ENCODE measurements around the gene LECT2. TPM values are rescaled to one million over a fixed set of nuclear protein-coding genes. Genes with fewer than 3 reads are reported as not detected.

Gene LECT2
- total and polyA plus RNA-seq, 10 of the 15 experiments (the other 5 are each of a cell fraction or from before 2014, with no cell fraction given), result not detected

DNA sequence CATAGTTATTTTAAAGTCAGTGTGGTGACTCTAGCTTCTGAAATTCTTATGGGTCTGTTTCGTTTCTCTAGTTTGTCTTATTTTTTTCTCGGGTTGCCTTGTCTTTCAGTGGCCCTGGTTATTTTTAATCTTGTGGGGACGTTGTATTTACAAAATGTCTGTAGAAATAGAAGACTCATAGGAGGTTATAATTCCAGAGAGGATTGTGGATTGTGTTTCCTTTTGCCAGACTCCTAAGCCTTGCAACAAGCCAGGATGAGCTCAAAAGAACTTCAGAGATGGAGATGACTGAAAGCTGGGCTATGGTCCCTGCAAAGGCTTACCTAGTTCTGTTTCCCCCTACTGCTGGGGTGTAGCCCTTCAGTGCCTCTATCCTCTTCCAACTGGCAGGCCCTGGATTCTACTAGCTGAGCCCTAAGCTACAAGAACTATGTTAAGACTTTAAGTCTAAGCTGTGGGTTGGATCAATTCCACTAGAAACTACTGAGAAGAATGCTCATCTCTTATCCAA is 32.2 kb upstream of the LECT2 start:
- Histone ChIP-seq H3K27me3 (replicated peaks in 1 of 2; ENCODE audit: control insufficient read depth in 2 of 2, insufficient read depth in 2 of 2, low read length in 1 of 2) (peaks cover 0 to 3% of the 10 kb centered on the region in 2 experiments; a peak in 3 of 4 replicates), H3K27ac (ENCODE audit: control insufficient read depth, insufficient read depth) (no peak overlapping the region), H3K9ac (ENCODE audit: control insufficient read depth, insufficient read depth, low read length) (no peak overlapping the region), H3K9me3 (replicated peaks; ENCODE audit: control insufficient read depth, insufficient read depth, low read length) (no peaks in the 10 kb centered on the region; the same call in 2 of the 3 replicates), H3K4me2 (ENCODE audit: control insufficient read depth, insufficient read depth) (no peak overlapping the region), H3K36me3 (ENCODE audit: control insufficient read depth in 2 of 2, insufficient read depth in 2 of 2, low read length in 1 of 2) (no peaks in the 10 kb centered on the region), H4K20me1 (ENCODE audit: control insufficient read depth, insufficient read depth) (no peaks in the 10 kb centered on the region), H3K79me2 (ENCODE audit: control insufficient read depth, insufficient read depth, low read length) (no peaks in the 10 kb centered on the region), H2AFZ (ENCODE audit: control insufficient read depth, low read depth, low read length) (no peak overlapping the region), H3K4me3 (no peak overlapping the region), H3K4me1 (ENCODE audit: control insufficient read depth, insufficient read depth, low read length) (no peaks in the 10 kb centered on the region)
- intact Hi-C loops (cut with micrococcal nuclease; ENCODE audit: unreplicated experiment), result no loop called here
- POLR2A ChIA-PET, result no interaction called here
- ATAC-seq (no peak), FAIRE-seq (no peak), DNase-seq (ENCODE audit: low read depth, low spot score) (no peak)
- CTCF ChIA-PET, result interaction anchor here (1.0 to 2.2 kb wide), 5 partner anchors 9 to 188 kb away, joined by 3 to 8 read pairs (median 3); no protein-coding TSS in a partner anchor
- in situ Hi-C loops (cut with MboI), result no loop called here
- TF ChIP-seq HDAC6 (IDR thresholded peaks at IDR 0.05; ENCODE audit: unreplicated experiment) (no peak), MYC (IDR thresholded peaks at IDR 0.05; ENCODE audit: insufficient read depth, insufficient read length, insufficient replicate concordance, low read length, severe bottlenecking) (no peak), ZNF24 (IDR thresholded peaks at IDR 0.05) (no peak), RB1 (IDR thresholded peaks at IDR 0.05; ENCODE audit: borderline replicate concordance) (no peak), CBFB (IDR thresholded peaks at IDR 0.05; ENCODE audit: low read depth) (no peak), CBX5 (IDR thresholded peaks at IDR 0.05; ENCODE audit: low read depth) (no peak), EED (IDR thresholded peaks at IDR 0.05; ENCODE audit: low read depth) (no peak), MYB (IDR thresholded peaks at IDR 0.05; ENCODE audit: borderline replicate concordance, low read depth, low read length) (no peak), RAD21 (IDR thresholded peaks at IDR 0.05; ENCODE audit: insufficient read depth, low read depth, low read length) (no peak)
- TF ChIP-seq, protein P1, sequence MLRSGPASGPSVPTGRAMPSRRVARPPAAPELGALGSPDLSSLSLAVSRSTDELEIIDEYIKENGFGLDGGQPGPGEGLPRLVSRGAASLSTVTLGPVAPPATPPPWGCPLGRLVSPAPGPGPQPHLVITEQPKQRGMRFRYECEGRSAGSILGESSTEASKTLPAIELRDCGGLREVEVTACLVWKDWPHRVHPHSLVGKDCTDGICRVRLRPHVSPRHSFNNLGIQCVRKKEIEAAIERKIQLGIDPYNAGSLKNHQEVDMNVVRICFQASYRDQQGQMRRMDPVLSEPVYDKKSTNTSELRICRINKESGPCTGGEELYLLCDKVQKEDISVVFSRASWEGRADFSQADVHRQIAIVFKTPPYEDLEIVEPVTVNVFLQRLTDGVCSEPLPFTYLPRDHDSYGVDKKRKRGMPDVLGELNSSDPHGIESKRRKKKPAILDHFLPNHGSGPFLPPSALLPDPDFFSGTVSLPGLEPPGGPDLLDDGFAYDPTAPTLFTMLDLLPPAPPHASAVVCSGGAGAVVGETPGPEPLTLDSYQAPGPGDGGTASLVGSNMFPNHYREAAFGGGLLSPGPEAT (IDR thresholded peaks at IDR 0.05; ENCODE audit: low read depth), result no peak
- TF ChIP-seq, protein P2, sequence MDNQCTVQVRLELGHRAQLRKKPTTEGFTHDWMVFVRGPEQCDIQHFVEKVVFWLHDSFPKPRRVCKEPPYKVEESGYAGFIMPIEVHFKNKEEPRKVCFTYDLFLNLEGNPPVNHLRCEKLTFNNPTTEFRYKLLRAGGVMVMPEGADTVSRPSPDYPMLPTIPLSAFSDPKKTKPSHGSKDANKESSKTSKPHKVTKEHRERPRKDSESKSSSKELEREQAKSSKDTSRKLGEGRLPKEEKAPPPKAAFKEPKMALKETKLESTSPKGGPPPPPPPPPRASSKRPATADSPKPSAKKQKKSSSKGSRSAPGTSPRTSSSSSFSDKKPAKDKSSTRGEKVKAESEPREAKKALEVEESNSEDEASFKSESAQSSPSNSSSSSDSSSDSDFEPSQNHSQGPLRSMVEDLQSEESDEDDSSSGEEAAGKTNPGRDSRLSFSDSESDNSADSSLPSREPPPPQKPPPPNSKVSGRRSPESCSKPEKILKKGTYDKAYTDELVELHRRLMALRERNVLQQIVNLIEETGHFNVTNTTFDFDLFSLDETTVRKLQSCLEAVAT (IDR thresholded peaks at IDR 0.05), result no peak
- TF ChIP-seq, protein P3, sequence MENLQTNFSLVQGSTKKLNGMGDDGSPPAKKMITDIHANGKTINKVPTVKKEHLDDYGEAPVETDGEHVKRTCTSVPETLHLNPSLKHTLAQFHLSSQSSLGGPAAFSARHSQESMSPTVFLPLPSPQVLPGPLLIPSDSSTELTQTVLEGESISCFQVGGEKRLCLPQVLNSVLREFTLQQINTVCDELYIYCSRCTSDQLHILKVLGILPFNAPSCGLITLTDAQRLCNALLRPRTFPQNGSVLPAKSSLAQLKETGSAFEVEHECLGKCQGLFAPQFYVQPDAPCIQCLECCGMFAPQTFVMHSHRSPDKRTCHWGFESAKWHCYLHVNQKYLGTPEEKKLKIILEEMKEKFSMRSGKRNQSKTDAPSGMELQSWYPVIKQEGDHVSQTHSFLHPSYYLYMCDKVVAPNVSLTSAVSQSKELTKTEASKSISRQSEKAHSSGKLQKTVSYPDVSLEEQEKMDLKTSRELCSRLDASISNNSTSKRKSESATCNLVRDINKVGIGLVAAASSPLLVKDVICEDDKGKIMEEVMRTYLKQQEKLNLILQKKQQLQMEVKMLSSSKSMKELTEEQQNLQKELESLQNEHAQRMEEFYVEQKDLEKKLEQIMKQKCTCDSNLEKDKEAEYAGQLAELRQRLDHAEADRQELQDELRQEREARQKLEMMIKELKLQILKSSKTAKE (IDR thresholded peaks at IDR 0.05; ENCODE audit: low read depth, poor library complexity, severe bottlenecking), result no peak
- RAD21 ChIA-PET (ENCODE audit: unreplicated experiment), result no interaction called here
- SMC1A ChIA-PET (ENCODE audit: uncharacterized antibody, unreplicated experiment), result interaction anchor here (0.8 to 1.7 kb wide), 6 partner anchors 9 to 1232 kb away, joined by 3 to 5 read pairs (median 3); no protein-coding TSS in a partner anchor
- BruUV-seq (replicated peaks), result no TSS peak
- 0% methylated on average over 3 of the region's 3 CpGs for WGBS (ENCODE audit: insufficient coverage, insufficient replicate concordance, low lambda C conversion rate, missing lambda C conversion rate)
